Left cardiac atrium (tissue), 4 donors: ENCODE data around the gene PRDM16. TPM values are rescaled to one million over a fixed set of nuclear protein-coding genes. Genes with fewer than 3 reads are reported as not detected.
A peak's percentile ranks its signal among the peaks of the same experiment; 100 is the strongest.
"Not testable (repeated sequence)": the region's sequence is repeated elsewhere in the genome, so short reads cannot be mapped to it uniquely, and the experiment has no call there.

Experiments
- ATAC-seq, 2 donors: fragments of 200-7000 bp; cut with Tn5 transposase; one replicate each; pipeline ENCODE4 v1.9.1; 2020; ENCODE audit warnings: mild to moderate bottlenecking in 2 of 2, moderate library complexity in 2 of 2
- DNase-seq: peaks from one replicate; pipeline ENCODE4 v3.0.0-alpha.2; 2020
- intact Hi-C, 2 donors: fragments of 100-400 bp; cut with DNase I; formaldehyde crosslinking; loops; one replicate each; pipeline versions ENCODE4 v1.14.1 to v1.15.1; 2022 to 2023
- total RNA-seq, 2 donors: library from RNA; stranded (reverse); fragmentation: NEBNext Ultra II Directional; extraction: Animal tissue kit (Norgen Biotek cat#: 25700); gene quantifications; one replicate each; pipeline ENCODE4 v1.2.1, GENCODE V29; 2021
- donor health status: DM: no; HTN: yes; CAD: no.
- donor health status: DM: no; HTN: yes; CAD: no; lungs with severe emphysema.
- donor health status: DM: yes; HTN: yes; CAD: no.
- donor health status: Dilated cardiomyopathy.

PRDM16 gene
- total RNA-seq, 2 donors from 2014 or later = 0.99 to 1.2 TPM

DNA sequence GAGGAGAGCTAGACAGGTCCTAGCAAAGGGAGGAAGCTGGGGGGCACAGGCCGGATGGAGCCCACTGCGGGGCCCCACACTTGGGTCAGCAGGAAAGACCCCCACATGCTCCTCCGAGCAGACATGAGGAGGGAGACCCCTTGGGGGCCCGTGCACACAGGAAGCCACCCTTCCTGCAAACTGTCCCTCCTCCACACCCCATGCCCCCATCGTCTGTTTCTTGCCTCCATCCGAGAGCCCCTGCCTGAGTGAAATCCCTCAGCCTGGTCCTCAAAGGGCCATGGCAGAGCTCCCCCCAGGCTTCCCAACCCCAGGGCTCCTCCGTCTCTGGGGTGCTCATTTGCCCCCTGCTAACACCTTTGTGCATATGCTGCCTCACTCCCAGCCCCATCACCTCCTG, 168.0 kb downstream of the PRDM16 start:
- intact Hi-C loops = no loop called here
- no peak for DNase-seq
- ATAC-seq = no peak

DNA sequence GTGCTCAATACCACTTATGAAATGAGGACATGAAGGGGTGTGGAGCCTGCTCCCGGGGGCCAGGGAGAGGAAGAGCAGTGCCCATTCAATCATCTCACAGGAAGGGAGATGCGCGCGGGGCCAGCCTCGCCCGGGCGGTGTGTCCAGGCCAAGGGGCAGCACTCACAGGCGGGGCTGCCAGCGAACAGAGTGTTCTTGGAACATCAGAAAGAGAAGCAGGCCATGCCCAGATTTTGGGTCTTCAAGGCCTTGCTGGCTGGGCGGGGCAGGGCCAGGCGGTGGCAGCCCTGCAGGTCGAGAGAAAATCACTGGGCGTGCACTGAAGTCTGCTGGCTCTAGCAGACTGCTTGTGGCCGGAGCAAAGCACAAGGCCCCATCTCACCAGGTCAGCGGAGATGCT, 168.6 kb downstream of the PRDM16 start:
- DNase-seq = no peak
- intact Hi-C loops = no loop called here
- ATAC-seq = no peak

DNA sequence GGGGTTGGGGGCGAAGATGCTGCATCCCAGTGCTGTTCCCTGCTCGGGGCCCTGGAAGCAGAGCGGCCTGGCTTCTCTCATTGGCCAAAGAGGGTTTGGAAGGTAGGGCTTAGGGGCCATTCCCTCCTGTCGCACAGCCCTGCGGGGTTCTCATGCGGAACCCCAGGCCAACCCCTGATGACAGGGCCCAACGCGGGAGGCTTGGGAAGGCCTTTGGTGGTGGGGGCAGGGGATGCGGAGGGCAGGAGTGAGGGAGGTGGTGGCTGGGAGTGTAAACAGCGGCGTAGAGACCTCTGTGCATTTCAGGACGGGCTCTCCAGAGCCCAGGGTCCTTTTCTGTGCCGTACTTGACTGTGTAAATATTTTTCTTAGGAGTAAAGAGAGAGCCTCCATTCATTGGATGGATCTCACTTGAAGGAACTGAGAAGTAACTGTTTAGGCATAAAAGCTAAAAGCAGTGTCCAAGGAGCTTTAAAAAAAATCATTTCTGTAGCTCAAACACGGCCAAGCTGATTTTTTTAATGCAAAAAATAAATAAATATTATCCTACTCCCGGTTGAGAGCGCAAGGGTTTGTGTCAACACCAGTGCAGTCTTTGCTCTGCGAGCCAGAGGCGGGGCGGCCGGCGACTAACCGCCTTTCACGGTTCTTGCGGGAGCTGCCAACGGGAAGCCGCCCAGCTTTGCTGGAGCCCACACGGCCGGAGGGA, 169.1 kb downstream of the PRDM16 start:
- DNase-seq (no peak), ATAC-seq (no peak)
- intact Hi-C loops = no loop called here

DNA sequence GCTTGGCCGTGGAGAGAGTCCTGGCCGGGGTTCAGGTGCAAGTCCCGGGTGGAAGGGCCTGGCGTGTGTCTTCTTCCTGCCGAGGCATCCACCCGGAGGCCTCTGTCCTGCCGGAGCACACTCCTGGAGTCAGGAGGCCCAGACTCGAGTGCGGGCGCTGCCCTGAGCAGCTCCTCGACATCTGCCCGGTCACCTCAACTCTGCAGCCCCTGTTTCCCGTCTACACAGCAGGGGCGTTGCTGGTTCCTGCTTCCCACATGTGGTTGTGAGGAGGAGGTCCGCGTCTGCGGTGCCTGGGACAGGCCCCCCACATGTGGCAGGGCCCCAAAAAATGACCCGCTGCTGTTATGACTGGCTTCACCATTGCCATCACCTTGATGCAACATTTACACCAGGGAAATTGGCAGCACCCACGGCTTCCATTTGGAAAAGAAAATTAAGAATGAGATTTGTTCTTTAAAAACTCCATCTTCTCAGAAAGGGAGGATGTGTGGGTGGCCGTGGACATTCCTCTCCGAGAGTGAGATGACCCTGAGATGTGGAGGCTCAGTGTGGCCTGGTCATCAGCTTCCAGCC, 169.8 kb downstream of the PRDM16 start:
- intact Hi-C loops = no loop called here
- no peak for ATAC-seq
- no peak for DNase-seq

DNA sequence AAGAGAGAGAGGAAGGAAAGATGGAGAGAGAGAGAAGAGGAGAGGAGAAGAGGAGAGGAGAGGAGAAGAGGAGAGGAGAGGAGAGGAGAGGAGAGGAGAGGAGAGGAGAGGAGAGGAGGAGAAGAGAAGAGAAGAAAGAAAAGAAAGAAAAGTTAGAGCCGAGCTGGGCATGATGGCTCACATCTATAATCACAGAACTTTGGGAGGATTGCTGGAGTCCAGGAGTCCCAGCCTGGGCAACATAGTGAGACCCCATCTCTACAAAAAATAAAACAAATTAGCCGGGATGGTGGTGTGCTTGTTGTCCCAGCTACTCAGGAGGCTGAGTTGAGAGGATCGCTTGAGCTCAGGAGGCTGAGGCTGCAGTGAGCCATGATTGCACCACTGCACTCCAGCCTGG, 171.0 kb downstream of the PRDM16 start:
- ATAC-seq, DNase-seq, intact Hi-C loops: not testable (repeated sequence)

DNA sequence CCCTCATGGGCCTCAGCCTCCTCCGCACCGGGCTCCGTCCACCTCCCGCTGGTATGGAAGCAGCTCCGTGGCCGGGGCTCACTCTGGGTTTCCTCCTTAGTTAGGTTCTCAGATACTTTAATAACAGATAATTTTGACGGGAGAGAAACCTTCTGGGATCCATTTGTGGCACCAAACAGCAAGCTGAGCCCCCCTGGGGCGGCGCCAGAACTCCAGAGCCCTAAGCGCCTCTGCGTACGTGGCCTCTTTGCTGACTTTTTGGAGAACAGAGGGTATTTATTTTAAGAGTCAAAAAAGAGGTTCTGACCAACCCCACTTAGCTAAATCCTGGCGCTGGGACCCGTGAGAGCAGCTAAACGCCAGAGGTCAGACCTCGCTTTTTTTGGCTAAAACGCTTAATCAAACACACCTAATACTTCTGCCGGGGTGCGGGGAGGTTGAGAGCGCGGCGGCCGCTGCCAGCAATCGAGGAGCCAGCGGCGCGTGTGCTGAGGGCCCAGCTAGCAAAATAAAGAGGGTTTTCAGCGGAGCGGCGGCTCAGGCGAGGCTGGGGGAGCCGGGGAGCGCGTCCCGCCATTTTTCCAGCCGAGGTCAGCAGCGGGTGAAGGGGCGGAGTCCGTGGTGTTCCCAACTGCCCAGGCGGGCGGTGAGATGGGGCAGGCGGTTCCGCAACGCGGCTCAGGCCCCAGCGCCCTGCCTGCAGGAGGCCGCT, 171.7 kb downstream of the PRDM16 start:
- intact Hi-C loops = no loop called here
- peak in 1 of 2 donors; percentile 30 for ATAC-seq
- DNase-seq = no peak

DNA sequence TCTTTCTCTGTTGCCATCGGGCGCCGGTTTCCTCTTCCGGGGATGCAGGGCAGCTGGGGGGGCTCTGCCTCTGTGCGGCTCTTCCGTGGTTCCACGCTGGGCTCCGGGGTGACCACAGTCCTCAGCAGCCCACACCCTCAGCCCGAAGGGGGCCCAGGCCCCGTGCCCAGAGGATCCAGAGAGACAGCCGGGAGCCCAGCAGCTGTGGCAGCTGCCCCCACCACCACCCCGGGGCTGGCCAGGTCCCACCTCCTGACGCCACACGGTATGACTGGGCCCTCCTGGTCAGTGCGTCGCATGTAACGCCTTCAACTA, 172.2 kb downstream of the PRDM16 start:
- intact Hi-C loops = no loop called here
- no peak for ATAC-seq
- DNase-seq = no peak

DNA sequence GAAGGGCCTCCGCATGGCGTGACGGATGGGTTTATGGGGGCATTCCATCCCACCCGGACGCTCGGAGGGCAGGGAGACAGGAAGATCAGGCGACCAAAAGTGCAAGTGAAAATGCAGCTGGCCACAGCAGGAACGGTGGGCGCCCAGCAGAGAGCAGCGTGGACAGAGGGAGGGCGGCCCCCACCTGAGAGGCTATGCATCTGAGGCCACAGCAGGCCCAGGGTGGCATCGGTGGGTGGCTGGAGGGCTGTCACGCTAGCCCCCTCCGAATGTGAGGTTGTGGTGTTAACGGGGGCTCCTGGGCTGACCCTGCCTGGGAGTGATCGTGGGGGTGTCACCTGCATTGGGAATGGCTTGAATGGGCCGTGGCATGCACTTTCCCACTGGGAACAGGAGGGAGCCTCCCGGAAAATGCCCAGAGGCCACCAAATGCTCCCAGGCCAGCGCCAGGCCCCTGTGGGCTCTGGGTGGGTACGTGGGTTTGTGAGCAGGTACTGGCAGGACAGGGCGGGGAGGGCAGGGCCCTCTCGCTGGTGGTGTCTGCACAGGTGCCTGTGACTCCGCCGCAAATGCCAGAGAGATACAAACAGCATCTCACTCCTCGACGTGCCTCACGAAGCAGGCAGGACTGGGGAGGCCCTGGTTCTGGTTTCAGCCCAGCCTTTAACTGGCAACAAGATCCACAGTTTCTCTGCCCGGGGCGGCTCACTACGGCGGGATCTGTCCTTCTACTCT, 172.8 kb downstream of the PRDM16 start:
- DNase-seq = no peak
- ATAC-seq = no peak
- intact Hi-C loops = no loop called here

DNA sequence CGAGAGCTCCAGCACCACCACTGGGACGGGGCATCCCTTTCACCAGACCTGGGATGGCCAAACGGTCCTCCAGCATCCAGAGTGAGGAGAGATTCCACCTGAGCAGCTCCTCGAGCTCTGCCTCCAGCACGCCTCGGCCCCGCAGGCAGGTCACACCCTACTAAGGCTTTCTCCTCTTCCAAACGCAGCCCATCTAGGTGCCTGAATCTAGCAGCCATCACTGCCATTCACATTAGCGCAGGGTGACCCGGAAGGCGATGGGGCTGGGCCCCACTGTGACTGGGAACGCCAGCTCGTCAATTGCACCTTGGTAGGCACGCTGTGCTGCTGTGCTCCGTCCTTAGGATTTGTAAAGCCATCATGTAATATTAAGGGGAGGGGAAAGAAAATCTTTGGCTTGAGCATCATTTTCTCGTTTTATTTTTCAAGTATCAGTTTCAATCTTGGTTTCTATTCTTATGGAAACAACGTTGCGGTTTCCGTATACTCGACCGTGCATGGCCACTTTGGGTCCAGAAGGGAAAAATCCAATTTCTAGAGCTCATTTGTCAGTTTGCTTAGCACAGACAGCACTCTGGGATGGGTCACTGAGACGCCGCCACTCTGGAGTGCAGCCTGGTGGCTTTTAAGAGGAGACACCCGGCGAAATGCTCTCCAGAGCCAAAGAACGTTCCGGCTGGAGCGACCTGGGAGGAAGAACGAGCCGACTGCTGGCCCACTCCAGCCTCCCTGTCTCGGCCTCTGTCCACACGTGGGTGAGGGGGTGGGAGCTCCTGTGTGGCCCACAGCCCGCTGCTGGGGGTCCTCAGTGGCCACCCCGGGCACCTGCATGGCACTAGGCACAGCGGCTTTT, 173.6 kb downstream of the PRDM16 start:
- DNase-seq = no peak
- ATAC-seq = no peak

DNA sequence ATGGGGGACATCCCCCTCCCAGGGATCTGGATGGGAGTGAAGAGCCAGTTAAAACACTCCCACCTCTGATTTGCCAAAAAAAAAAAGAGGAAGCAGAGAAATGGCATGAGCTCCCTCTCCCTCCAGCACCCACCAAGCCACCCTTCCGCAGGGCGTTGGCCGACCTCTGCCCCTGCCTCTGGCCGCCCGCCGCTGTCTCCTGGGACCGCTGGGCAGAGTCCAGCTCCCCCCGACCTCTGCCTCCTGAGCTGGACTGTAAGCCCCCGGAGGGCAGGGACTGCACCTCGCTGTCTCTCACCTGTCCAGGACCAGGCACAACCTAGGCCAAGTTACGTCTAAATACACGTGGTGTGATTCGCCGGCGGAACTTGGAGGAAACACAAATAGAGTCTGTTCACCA, 174.3 kb downstream of the PRDM16 start:
- DNase-seq (no peak), ATAC-seq (no peak)
- intact Hi-C loops = no loop called here

More for the DNA sequence above, 173.6 kb downstream of the PRDM16 start:
- intact Hi-C loops = no loop called here

DNA sequence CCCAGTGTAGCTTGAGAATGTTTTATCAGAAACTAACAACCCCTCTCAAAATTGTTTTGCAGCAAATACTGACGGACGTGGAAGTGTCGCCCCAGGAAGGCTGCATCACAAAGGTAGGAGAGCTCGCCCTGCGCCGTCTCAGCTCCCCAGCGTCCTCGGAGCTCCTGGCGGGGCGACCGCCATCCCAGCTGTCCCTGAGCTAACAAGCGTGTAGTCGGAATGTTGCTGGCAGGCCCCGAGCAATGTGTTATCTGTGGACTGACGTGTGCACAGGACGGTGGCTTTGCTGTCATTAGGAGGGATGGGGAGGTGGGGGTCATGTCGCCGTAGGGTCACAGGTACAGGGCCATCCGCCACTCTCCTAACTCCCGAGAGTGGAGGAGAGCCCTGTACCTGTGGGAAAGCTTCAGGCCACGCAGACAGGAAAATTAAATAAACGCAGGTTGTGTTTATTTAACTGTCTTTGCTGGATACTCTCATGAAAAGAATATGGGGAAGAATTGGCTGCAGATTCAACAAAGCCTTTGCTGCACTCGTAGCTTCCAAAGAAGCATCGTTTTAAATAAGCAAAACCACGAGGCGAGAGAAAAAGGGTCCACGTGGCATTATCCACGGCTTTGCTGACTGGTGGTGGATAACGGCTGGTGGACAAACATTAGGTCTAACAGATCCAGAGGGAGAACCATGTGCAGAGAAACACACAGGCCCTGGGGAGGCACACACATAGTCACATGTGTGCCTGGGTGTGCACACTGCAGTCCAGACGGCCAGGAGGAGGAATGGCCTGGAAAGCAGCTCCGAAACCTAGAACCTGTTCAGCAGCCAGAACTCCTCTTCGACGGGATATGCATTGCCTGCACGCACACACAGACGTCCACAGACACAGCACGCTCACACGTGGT, 175.3 kb downstream of the PRDM16 start:
- DNase-seq = no peak
- ATAC-seq = no peak
- intact Hi-C loops = no loop called here

DNA sequence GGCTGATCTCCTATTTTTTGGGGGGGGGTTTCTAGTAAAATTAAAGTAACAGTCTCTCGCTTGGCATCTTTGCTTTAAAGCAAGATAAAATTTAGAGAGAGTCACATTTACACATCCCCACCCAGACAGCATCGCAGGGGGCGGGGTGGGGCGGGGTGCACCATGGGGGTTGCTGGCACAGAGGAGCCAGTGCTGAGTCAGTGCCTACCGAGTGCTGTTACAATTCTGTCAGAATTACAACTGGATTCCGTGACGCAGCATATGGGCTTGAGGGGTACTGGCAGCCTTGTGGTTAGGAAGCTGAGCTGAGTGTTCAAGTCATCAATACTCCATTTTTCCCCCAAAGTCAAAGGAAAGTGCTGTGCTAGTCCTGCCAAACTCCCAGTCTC, 175.9 kb downstream of the PRDM16 start:
- DNase-seq = no peak
- ATAC-seq = no peak
- intact Hi-C loops = no loop called here

DNA sequence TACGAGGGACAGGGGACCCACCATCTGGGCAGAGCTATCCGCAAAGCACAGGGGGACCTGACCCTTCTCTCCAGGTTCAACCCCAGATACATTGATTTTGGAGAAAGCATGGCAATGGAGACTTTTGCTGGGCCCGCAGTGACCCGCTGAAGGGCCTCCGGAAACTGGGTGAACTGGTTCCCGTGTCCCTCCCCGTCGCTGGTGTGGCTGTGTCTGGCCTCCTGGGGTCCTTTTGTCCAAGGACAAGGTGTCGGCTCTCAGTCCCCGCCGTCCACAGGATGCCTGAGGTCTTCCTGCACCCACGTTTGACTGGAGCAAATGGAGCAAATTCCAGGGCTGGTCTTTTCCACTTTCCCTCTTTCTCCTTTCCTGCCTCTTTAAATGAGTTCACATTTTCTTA, 176.3 kb downstream of the PRDM16 start:
- intact Hi-C loops = no loop called here
- DNase-seq (no peak), ATAC-seq (no peak)

DNA sequence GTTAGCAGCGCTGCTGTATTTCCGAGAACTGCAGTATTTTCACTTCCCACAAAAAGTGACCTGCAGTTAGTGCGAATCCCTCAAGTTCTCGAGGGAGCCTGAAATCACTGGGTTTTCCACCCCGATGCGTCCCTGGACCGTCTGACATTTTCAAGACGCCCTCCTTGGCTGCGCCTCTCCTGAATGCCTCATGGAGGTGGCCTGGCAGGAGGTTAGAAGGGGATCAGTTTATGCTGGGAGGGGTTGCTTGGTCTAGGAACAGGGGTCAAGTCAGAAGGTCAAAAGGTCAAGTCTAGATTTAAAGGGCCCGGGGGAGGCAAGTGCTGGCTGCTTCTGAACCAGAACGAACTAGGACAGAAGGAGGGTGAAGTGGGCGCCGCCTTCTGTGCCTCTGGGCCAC, 176.8 kb downstream of the PRDM16 start:
- DNase-seq = no peak
- ATAC-seq = no peak
- intact Hi-C loops = no loop called here

DNA sequence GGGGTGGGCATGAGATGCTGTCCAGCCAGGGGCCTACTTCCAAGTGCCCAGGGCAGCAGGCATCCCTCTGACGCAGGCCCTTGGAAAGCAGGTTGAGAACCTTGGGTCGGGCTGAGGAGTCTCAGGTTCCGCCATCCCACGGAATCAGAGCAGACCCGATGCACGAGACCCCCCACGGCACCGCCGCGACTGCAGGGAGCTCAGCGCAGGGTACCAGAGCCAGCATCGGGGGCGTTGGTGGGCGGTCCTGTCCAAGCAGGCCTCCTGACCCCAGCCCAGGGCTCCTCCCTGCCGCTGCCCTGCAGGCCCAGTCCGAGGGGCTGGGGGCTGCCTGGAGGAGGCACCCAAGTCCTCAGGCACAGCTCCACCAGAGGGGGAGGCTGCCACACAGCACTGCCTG, 177.2 kb downstream of the PRDM16 start:
- ATAC-seq (no peak), DNase-seq (no peak)
- intact Hi-C loops = no loop called here

DNA sequence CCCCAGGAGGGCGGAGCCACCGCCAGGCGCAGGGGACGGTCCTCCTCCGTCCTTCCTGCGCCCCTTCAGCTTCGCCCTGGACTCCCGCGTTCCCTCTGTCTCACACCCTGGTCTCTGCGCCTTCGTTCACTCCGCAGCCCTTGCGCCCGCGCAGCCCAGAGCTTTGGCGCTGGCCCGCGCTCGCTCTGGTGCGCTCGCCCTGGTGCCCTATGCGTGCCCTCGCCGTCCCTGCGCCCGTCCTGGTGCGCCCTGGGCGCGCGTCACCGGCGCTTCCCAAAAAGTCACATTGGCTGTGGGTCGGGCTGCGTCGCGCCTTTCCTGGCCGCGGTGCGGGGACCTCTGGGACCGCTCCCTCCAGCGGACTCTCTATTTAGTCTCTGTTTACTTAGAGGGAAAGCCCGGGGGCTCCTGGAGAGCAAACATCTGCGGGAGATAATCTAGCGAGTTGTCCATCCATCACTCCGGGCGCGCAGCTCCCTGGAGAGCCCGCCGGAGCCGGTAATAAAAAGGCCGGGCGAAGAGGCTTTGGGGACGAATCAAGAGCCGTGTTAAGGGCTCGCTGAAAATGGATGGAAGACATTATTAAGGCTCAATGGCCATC, 178.6 kb downstream of the PRDM16 start:
- no peak for DNase-seq
- intact Hi-C loops = no loop called here
- peak in 1 of 2 donors; percentile 19 for ATAC-seq

DNA sequence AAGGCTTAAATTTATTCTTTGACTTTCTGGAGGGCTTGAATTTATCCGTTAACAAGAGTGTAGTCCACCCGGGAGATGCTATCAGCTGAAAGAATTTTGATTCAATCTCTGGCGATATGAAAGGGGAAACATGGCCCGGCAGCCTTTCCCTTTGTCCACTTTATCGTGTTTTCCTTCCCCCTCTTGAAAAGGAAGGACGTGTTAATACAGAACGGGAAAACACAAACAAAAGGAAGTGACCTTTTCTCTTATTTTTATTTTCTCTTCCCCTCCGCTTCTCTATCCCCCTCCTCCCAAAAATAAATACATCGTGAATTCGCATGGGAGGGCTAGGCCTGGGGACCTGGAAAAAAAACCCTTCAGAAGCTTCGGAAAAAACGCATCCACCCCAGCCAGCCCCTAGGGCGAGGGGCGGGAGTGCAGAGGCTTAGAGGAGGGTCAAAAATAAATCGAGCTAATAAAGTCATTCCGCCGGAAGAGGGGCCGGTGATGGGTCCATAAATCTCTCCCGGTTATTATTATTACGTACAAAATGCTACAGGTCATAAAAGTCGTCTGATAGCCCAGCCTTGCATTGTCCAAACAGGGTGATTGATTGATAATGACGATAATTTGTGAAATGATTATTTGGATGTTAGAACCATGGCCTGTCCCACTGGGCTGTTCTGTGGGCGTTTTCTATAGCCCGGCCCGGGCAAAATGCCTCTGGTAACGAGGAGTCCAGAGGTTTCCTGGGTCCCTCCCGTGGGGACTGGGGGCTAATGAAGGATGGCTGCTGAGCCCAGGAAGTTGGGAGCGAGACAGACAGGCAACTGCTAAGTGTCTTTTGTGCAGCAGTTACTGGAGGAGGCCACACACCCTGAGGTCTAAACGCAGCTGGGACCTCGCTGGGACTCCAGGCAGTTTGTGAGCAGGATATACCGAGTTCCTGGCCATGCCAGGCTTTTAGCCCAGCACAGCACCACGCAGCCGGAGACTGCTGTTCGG, 179.4 kb downstream of the PRDM16 start:
- DNase-seq (no peak), ATAC-seq (no peak)
- intact Hi-C loops = no loop called here
